ENCODE data around the gene C6orf15. TPM values are rescaled to one million over a fixed set of nuclear protein-coding genes. Genes with fewer than 3 reads are reported as not detected.
A peak's percentile ranks its signal among the peaks of the same experiment; 100 is the strongest.

C6orf15 gene
- total RNA-seq, 1 experiment from 2014 or later, result not detected

DNA sequence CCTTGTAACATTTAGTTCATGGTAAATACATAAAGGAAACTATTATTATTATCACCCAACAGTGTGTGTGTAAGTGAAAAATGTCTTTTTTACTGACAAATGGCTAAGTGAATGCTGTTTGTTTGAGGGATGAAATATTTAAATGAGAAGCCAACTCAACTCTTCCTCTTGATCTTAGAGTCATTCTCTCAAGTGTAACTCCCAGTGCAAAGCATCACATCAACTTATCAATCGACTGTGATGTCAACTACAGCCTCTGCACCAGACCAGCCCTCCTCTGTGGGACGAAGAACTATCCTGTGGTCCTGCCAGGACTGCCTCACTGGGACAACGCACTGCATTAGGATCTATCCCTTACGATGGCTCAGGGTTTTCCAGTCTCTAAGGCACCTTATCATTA lies 5.3 kb downstream of the C6orf15 start:
- DNase-seq (ENCODE audit: low read depth), result no peak

DNA sequence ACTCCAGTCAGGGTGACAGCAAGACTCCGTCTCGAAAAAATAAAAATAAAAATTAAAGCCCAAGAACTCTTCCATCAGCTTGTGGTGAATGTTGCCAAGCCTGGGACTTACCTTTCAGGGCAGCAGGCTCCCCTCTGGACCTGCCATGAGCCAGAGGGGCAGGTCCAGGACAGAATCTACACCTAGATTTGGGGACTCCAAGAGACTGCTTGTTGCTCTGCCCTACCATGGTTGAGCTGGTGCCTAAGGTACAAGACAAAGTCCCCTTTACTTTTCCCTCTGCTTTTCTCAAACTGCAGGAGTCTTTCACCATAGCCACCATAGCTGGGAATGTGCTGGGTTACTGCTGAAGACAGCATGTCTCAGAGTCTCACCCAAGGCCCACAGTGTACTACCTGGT lies 9.2 kb downstream of the C6orf15 start:
- no peak for DNase-seq (ENCODE audit: low read depth)

GRCh38 chr6:31098449-31098938 lies 13.9 kb downstream of the C6orf15 start:
- DNase-seq (ENCODE audit: low read depth), result no peak

DNA sequence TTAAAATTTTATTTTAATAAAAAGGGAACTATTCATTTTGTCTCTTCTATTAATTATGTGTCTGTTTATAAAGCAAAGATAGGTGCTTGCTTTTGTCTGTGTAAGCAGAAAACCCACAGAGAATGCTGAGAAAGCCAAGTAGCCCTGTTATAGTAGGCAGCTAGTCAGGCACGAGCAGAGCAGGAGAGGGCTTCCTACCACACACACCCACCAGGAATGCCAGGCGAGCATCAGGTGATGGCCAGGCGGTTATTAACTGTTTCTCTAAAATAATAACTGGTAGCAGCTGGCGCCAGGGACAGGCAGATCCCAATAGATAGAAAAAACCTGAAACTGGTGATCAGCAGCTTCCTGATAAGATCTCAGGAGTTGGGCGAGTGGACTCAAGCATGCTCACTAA lies 15.7 kb downstream of the C6orf15 start:
- no peak for DNase-seq (ENCODE audit: low read depth)

DNA sequence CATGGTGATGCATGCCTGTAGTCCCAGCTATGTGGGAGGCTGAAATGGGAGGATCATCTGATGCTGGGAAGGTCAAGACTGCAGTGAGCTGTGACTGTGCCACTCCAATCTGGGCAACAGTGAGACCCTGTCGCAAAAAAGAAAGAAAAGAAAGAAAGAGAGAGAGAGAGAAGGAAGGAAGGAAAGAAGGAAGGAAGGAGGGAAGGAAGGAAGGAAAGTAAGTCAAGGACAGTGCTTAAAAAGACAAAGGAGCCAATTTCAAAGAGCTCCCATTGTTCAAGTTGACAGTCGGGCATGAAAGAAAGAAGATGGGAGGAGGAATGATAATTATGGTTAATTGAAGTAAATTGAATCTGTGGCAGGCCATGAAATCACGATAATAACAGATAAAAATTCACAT lies 16.2 kb downstream of the C6orf15 start:
- no peak for DNase-seq (ENCODE audit: low read depth)

GRCh38 chr6:31094389-31094881 lies 17.9 kb downstream of the C6orf15 start:
- DNase-seq (ENCODE audit: low read depth), result peak; percentile 14

GRCh38 chr6:31092769-31093505 lies 19.4 kb downstream of the C6orf15 start:
- DNase-seq (ENCODE audit: low read depth), result no peak

GRCh38 chr6:31092238-31092637 lies 20.1 kb downstream of the C6orf15 start:
- DNase-seq (ENCODE audit: low read depth), result no peak

- no peak for DNase-seq (ENCODE audit: low read depth)
Measured at GRCh38 chr6:31091680-31092079, 20.7 kb downstream of the C6orf15 start.

- DNase-seq (ENCODE audit: low read depth), result no peak
Measured at GRCh38 chr6:31090973-31091364, 21.4 kb downstream of the C6orf15 start.

- DNase-seq (ENCODE audit: low read depth), result no peak
Measured at GRCh38 chr6:31090275-31090972, 22.0 kb downstream of the C6orf15 start.

DNA sequence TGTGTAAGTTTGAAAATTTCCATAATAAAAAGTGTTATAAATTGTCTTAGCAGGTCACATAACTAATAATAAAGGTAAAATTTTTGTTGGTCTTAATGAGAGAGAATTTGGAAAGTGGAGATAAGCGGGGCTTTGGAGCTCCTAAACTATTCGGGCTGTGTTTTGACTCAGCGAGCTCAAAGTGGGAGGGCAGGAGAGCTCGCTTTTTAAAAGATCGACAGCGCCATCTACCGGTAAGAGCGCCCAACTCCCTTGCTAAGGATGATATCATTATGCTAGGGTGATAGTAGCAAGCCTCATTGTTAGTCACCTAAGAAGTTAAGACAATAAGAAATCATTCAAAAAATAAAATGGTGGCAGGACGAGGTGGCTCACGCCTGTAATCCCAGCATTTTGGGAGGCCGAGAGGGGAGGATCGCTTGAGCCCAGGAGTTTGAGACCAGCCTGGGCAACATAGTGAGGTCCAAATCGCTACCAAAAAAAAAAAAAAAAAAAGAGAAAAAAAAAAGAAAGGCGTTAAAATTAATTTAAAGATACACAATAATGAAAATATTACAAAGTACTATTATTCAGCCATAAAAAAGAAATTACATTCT lies 24.8 kb downstream of the C6orf15 start:
- DNase-seq (ENCODE audit: low read depth), result peak; percentile 82

GRCh38 chr6:31086788-31087440 lies 25.5 kb downstream of the C6orf15 start:
- peak; percentile 72 for DNase-seq (ENCODE audit: low read depth)

DNA sequence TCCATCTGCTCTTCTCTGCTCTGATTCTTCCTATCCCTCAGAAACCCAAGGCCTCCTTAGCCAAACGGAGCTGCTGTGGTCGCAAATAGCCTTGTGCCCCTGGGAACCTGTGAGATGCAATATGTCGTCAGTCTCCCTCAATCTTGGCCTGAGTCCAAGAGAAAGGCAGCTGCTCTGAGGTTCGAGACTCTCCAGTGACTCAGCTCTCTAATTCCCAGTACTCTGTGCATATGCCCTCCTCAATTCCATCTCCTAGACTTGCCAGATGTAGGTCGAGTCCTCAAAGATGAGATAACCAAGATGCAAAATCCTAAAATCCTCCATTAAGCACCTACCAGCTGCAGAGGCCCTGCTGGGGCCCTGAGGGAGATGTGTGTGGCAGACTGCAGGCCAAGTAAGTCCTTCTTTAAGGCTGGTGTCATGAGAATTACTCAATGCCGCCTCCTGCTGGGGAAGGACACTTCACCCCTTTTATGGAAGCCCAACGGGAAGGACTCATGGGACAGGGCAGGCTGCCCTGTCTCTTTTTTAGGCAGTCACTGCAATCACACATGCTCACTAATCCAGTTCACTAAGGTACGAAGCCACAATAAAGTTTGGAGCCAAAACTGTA lies 28.5 kb downstream of the C6orf15 start:
- peak; percentile 58 for DNase-seq (ENCODE audit: low read depth)

GRCh38 chr6:31081872-31082271 lies 30.5 kb downstream of the C6orf15 start:
- DNase-seq (ENCODE audit: low read depth), result no peak

DNA sequence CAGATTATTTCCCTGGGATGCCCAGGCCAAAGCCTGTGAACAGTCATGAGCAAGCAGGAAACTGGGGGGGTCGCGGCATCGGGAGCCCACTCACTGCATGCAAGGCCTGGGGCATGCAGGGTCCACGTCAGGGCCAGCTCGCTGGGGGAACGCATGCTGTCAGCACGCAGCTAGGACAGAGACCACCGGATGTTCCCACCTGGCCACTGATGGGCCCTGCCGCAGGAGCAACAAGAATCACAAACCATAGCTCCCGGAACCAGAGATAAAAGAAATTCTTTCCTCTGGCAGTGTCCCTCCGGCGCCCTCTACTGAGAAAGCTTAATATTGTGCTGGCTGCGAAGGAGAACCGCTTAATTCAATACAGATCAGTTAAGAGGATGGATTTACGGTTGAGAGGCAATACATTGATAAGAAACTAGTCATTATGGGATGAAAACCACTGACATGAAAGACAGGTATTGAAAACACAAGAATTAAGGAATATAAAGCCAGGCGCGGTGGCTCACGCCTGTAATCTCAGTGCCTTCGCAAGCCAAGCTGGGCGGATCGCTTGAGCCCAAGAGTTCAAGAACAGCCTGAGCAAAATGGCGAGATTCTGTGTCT lies 32.6 kb downstream of the C6orf15 start:
- DNase-seq (ENCODE audit: low read depth), result peak; percentile 65

GRCh38 chr6:31076611-31077010 lies 35.8 kb downstream of the C6orf15 start:
- DNase-seq (ENCODE audit: low read depth), result no peak

DNA sequence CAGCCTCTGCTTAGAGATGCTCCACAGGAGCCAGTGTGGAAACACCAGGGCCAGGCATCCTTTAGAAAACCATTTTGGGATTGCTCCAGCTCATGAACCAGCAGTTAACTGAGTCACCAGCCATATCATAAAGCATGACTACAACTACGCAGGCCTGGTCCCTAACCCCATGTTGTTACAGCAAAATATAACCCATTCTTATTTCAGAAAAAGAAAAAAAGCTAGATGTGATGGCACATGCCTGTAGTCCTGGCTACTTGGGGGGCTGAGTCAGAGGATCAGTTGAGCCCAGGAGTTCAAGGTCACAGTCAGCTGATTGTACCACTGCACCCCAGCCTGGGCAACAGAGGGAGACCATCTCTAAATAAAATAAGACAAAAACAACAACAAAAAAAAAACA lies 36.8 kb downstream of the C6orf15 start:
- DNase-seq (ENCODE audit: low read depth), result peak; percentile 28

DNA sequence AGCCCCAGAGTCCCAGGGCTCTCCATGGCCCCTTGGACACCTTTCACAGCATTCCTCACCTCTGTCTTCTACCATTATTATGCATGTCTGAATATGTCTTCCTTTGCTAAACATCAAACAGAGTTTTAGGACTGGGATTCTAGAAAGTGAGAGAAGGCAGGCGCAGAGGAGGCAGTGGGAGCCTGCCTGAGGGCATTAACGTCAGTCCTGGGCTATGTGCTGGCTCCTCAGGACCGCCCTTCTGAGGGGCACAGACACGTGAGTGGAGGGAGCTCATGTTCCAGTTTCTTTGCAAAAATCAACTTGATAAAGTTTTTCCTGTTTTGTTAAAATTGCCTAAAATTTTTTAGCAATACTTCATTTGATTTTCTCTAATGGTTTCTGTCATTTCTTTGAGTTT lies 38.0 kb downstream of the C6orf15 start:
- DNase-seq (ENCODE audit: low read depth), result peak; percentile 36

DNA sequence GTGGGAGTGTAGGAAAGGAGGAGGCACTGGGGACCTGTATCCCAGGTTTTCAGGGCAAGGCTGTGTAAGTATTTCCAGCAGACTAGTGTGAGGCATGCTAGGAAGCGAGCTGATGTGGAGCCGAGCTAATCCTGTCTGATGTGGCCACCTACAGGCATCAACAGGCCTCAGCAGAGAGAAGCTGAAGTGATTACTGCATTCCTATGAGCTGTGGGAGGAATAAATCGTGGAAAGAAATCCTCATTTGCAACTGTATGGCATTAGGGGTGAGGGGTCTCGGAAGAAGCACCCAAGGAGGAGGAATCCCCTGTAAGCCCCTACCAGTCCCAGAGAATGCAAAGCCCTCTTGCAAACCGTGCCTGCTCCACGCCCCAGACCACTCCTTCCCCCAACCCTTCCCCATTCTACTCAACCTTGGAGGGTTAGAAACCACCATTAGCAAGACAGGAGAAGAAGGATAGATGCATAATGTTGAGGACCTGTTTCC lies 41.6 kb downstream of the C6orf15 start:
- peak; percentile 75 for DNase-seq (ENCODE audit: low read depth)
